Vagina (tissue), 2 donors: ENCODE measurements around the gene PARVB.

Source experiments
- POLR2A ChIP-seq, 2 donors: fragments of 450-650 bp; IDR thresholded peaks; one replicate each; pipeline ENCODE4 v1.6.1; 2017; ENCODE audit warnings: antibody characterized with exemption in 2 of 2, mild to moderate bottlenecking in 2 of 2, moderate library complexity in 2 of 2
- POLR2AphosphoS5 ChIP-seq, 2 donors: sonication (generic); formaldehyde crosslinking; IDR thresholded peaks; one replicate each; pipeline ENCODE4 v1.9.0; 2017; ENCODE audit warnings: antibody characterized with exemption in 2 of 2, mild to moderate bottlenecking in 2 of 2, low read depth in 1 of 2; ENCODE audit not compliant: insufficient read depth in 1 of 2
- TF ChIP-seq, protein P1 (sequence below), 3 experiments: fragments of 450-650 bp in 2 of 3; fragments of 200-600 bp in 1 of 3; sonication (generic) in 1 of 3; IDR thresholded peaks; one replicate each; pipeline ENCODE4 v1.5.1; 2017 to 2019; ENCODE audit warnings: antibody characterized with exemption in 3 of 3, mild to moderate bottlenecking in 2 of 3, moderate library complexity in 2 of 3

GRCh38 chr22:44037519-44038375, 13.6 kb downstream of the PARVB start:
- TF ChIP-seq POLR2A (IDR thresholded peaks at IDR 0.05) (no peak), POLR2AphosphoS5 (IDR thresholded peaks at IDR 0.05; ENCODE audit: insufficient read depth in 1 of 2, low read depth in 1 of 2) (peak; percentile 62 to 73)
- TF ChIP-seq, protein P1, sequence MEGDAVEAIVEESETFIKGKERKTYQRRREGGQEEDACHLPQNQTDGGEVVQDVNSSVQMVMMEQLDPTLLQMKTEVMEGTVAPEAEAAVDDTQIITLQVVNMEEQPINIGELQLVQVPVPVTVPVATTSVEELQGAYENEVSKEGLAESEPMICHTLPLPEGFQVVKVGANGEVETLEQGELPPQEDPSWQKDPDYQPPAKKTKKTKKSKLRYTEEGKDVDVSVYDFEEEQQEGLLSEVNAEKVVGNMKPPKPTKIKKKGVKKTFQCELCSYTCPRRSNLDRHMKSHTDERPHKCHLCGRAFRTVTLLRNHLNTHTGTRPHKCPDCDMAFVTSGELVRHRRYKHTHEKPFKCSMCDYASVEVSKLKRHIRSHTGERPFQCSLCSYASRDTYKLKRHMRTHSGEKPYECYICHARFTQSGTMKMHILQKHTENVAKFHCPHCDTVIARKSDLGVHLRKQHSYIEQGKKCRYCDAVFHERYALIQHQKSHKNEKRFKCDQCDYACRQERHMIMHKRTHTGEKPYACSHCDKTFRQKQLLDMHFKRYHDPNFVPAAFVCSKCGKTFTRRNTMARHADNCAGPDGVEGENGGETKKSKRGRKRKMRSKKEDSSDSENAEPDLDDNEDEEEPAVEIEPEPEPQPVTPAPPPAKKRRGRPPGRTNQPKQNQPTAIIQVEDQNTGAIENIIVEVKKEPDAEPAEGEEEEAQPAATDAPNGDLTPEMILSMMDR (IDR thresholded peaks at IDR 0.05) = no peak
